ENCODE measurements around the gene ZFP2.

- TF ChIP-seq, protein P1, sequence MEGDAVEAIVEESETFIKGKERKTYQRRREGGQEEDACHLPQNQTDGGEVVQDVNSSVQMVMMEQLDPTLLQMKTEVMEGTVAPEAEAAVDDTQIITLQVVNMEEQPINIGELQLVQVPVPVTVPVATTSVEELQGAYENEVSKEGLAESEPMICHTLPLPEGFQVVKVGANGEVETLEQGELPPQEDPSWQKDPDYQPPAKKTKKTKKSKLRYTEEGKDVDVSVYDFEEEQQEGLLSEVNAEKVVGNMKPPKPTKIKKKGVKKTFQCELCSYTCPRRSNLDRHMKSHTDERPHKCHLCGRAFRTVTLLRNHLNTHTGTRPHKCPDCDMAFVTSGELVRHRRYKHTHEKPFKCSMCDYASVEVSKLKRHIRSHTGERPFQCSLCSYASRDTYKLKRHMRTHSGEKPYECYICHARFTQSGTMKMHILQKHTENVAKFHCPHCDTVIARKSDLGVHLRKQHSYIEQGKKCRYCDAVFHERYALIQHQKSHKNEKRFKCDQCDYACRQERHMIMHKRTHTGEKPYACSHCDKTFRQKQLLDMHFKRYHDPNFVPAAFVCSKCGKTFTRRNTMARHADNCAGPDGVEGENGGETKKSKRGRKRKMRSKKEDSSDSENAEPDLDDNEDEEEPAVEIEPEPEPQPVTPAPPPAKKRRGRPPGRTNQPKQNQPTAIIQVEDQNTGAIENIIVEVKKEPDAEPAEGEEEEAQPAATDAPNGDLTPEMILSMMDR (IDR thresholded peaks at IDR 0.05), result no peak
- no peak for TF ChIP-seq POLR2A (IDR thresholded peaks at IDR 0.05)
Observed at GRCh38 chr5:178941361-178941760, 45.6 kb downstream of the ZFP2 start.
